ENCODE results near the gene OVOL1.

- TF ChIP-seq CTCF (conservative IDR thresholded peaks at IDR 0.05; ENCODE audit: low read depth in 2 of 2) (no peak), POLR2AphosphoS5 (IDR thresholded peaks at IDR 0.05; ENCODE audit: low read depth) (no peak), STAT1 (IDR thresholded peaks at IDR 0.05; ENCODE audit: unreplicated experiment) (no peak), EZH2 (IDR thresholded peaks at IDR 0.05; ENCODE audit: low read depth, unreplicated experiment) (no peak), REST (IDR thresholded peaks at IDR 0.05; ENCODE audit: unreplicated experiment) (no peak), EZH2phosphoT487 (IDR thresholded peaks at IDR 0.05; ENCODE audit: unreplicated experiment) (no peak), CREB1 (CRISPR knock-in tag; IDR thresholded peaks at IDR 0.05; ENCODE audit: low read depth) (no peak), JUNB (IDR thresholded peaks at IDR 0.05; ENCODE audit: unreplicated experiment) (no peak), ETS1 (IDR thresholded peaks at IDR 0.05) (no peak), NANOG (IDR thresholded peaks at IDR 0.05; ENCODE audit: borderline replicate concordance) (no peak), ZNF114 (CRISPR knock-in tag; IDR thresholded peaks at IDR 0.05) (no peak)
Observed at GRCh38 chr11:65794570-65795510, 8.0 kb downstream of the OVOL1 start.

All from GM23338 (cell line).